Neural progenitor cell (in vitro differentiated cells): ENCODE results near the gene TAC3.

ENCODE experiments used
- EZH2 ChIP-seq: fragments of 200-600 bp; sonication (generic); IDR thresholded peaks from 2 replicates; pipeline ENCODE4 v1.6.1; 2017; ENCODE audit warnings: antibody characterized with exemption, mild to moderate bottlenecking, moderate library complexity
- EZH2phosphoT487 ChIP-seq: fragments of 200-600 bp; sonication (generic); IDR thresholded peaks from 2 replicates; pipeline ENCODE4 v1.6.1; 2017; ENCODE audit warnings: antibody characterized with exemption
- TF ChIP-seq, protein P1 (sequence below): fragments of 200-600 bp; sonication (generic); IDR thresholded peaks from 2 replicates; pipeline ENCODE4 v1.5.1; 2017; ENCODE audit warnings: antibody characterized with exemption, mild to moderate bottlenecking

DNA sequence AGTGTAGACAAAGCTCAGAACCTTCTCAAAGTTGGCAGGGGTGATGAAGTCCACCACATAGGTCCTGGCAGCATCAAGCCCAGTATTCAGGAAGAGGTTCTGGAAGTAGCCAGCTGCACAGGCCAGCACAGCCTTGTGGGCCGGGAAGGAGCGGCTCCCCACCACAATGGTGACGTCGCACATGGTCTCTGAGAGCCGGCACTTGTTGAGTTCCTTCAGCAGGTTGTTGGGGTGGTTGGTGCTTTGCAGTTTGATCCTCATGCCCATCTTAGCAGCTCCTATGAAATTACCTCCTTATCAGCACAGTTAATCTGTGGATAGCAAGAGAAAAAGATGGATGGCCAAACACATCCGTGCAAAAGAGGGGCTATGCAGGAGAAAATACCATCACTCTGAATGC is 11.7 kb downstream of the TAC3 start:
- TF ChIP-seq, protein P1, sequence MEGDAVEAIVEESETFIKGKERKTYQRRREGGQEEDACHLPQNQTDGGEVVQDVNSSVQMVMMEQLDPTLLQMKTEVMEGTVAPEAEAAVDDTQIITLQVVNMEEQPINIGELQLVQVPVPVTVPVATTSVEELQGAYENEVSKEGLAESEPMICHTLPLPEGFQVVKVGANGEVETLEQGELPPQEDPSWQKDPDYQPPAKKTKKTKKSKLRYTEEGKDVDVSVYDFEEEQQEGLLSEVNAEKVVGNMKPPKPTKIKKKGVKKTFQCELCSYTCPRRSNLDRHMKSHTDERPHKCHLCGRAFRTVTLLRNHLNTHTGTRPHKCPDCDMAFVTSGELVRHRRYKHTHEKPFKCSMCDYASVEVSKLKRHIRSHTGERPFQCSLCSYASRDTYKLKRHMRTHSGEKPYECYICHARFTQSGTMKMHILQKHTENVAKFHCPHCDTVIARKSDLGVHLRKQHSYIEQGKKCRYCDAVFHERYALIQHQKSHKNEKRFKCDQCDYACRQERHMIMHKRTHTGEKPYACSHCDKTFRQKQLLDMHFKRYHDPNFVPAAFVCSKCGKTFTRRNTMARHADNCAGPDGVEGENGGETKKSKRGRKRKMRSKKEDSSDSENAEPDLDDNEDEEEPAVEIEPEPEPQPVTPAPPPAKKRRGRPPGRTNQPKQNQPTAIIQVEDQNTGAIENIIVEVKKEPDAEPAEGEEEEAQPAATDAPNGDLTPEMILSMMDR = no peak
- no peak for TF ChIP-seq EZH2
- no peak for TF ChIP-seq EZH2phosphoT487
